CD4-positive, CD25-positive, alpha-beta regulatory T cell (primary cell): ENCODE results near the gene KHDC3L. TPM values are rescaled to one million over a fixed set of nuclear protein-coding genes. Genes with fewer than 3 reads are reported as not detected.

ENCODE experiments used
- ATAC-seq, 2 donors: fragments of 150-1000 bp; cut with Tn5 transposase; one replicate each; pipeline ENCODE4 v1.10.0; 2021; ENCODE audit warnings: low read depth in 2 of 2, moderate number of reproducible peaks in 2 of 2, moderate library complexity in 1 of 2
- DNase-seq, 3 donors: peaks; one replicate each; pipeline versions ENCODE4 v3.0.0 to v3.0.0-alpha.2; 2012 to 2022; ENCODE audit warnings: mixed read lengths in 1 of 3
- H3K27ac ChIP-seq: one replicate; pipeline ENCODE4 v1.7.0; 2013; ENCODE audit warnings: mild to moderate bottlenecking, low read length; ENCODE audit not compliant: insufficient read depth, poor library complexity, severe bottlenecking
- H3K27me3 ChIP-seq: one replicate; pipeline ENCODE4 v1.7.0; 2013; ENCODE audit warnings: low read length; ENCODE audit not compliant: control insufficient read depth, insufficient read depth
- H3K36me3 ChIP-seq: one replicate; pipeline ENCODE4 v1.7.0; 2013; ENCODE audit warnings: mild to moderate bottlenecking, low read length, moderate library complexity; ENCODE audit not compliant: control insufficient read depth, insufficient read depth
- H3K4me1 ChIP-seq: 2 replicates; pipeline ENCODE4 v1.7.0; 2013; ENCODE audit warnings: mild to moderate bottlenecking, low read length; ENCODE audit not compliant: insufficient read depth, control insufficient read depth, poor library complexity, severe bottlenecking
- H3K4me3 ChIP-seq: one replicate; pipeline ENCODE4 v1.7.0; 2013; ENCODE audit warnings: low read depth, mild to moderate bottlenecking, low read length, moderate library complexity
- H3K9me3 ChIP-seq, 2 experiments: 1 replicate in 1 of 2; 2 replicates in 1 of 2; pipeline ENCODE4 v1.7.0; 2013; ENCODE audit warnings: low read length in 2 of 2, mild to moderate bottlenecking in 1 of 2, moderate library complexity in 1 of 2; ENCODE audit not compliant: control insufficient read depth in 2 of 2
- H3K27ac Mint-ChIP-seq, 3 donors: one replicate each; pipeline ENCODE4 v1.8.0; 2020 to 2022; ENCODE audit warnings: mild to moderate bottlenecking in 3 of 3, mixed read lengths in 3 of 3, moderate library complexity in 2 of 3
- H3K27me3 Mint-ChIP-seq: one replicate; pipeline ENCODE4 v1.8.0; 2022; ENCODE audit warnings: mild to moderate bottlenecking, mixed read lengths
- H3K36me3 Mint-ChIP-seq: one replicate; pipeline ENCODE4 v1.8.0; 2020; ENCODE audit warnings: mixed read lengths
- H3K4me1 Mint-ChIP-seq, 4 donors: one replicate each; pipeline ENCODE4 v1.8.0; 2020 to 2022; ENCODE audit warnings: mixed read lengths in 4 of 4, mild to moderate bottlenecking in 1 of 4
- H3K4me3 Mint-ChIP-seq, 4 donors: one replicate each; pipeline ENCODE4 v1.8.0; 2020 to 2022; ENCODE audit warnings: mild to moderate bottlenecking in 4 of 4, mixed read lengths in 4 of 4, moderate library complexity in 3 of 4
- H3K9me3 Mint-ChIP-seq, 7 donors: one replicate each; pipeline ENCODE4 v1.8.0; 2020 to 2022; ENCODE audit warnings: mixed read lengths in 7 of 7, mild to moderate bottlenecking in 3 of 7, moderate library complexity in 2 of 7
- polyA plus RNA-seq, 4 donors: library from polyadenylated mRNA; unstranded; fragments of 300-500 nt; fragmentation: Illumina TruSeq; gene quantifications; one replicate each; pipeline ENCODE4 v1.2.3, GENCODE V29; 2021
- total RNA-seq: library from RNA; stranded (reverse); gene quantifications from one replicate; pipeline ENCODE4 v1.2.3, GENCODE V29; 2022

The KHDC3L gene, protein sequence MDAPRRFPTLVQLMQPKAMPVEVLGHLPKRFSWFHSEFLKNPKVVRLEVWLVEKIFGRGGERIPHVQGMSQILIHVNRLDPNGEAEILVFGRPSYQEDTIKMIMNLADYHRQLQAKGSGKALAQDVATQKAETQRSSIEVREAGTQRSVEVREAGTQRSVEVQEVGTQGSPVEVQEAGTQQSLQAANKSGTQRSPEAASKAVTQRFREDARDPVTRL
- total RNA-seq (not detected), polyA plus RNA-seq (not detected)

- no peak within 1 kb of the TSS for H3K27ac Mint-ChIP-seq
- no peak for ATAC-seq
- H3K36me3 Mint-ChIP-seq = no peaks in the 10 kb centered on the region
Measured at GRCh38 chr6:73362358-73362757, at the start of gene KHDC3L. KHDC3L (plus strand) TSS chr6:73362658; CDS start chr6:73362730, 72 bp downstream.

DNA sequence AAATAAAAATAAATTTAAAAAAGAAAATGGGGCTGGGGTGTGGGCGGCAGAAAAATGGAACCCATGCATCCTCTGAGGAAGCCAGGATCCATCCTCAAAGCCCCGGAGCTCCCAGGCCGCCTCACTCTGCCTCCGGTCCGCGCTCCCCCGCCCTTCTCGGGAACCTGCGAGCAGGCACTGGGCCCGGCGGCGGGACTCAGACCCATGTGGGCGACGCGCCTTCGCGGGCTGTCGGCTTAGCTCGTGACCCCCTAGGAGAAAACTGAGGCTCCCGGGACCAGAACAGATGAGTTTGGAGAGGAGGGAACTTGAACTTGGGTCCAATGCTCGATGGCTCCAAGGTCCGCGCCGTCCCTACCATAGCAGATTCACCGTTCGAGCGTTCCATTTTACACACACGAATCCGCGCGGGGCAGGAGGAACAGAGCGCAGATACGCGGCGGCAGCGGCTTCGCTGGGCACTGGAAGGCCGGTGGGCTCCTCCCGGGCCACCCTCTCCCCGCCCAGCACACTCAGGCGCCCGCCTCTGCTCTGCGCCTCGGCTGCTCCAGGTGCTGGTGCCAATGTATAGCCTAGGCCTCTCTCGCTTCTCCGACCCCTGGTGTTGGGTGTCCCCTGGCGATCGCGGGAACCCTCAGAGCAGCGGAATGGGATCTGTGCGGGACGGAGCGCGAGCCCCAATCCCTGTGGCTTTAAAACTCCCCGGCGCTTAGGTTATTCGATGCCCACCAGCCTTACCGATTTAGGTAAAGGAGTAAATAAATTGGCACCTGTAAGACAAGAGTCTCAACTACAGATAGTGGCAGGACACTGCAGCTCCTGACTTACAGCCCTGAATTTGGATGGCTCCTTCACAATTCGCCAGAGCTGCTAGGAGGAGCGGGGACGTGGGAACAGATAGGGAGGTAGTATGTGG lies 47.6 kb upstream of the KHDC3L start:
- H3K27ac ChIP-seq = no peak overlapping the region
- H3K27me3 Mint-ChIP-seq = peaks cover 75% of the 10 kb centered on the region
- peaks cover 0 to 16% (median 3%) of the 10 kb centered on the region in 7 donors for H3K9me3 Mint-ChIP-seq
- no peaks in the 10 kb centered on the region for H3K36me3 ChIP-seq
- no peak for DNase-seq
- H3K27ac Mint-ChIP-seq = no peak overlapping the region
- H3K4me1 Mint-ChIP-seq = peaks cover 5 to 16% (median 9%) of the 10 kb centered on the region in 4 donors
- no peak overlapping the region for H3K4me3 Mint-ChIP-seq
- H3K9me3 ChIP-seq = peaks cover 0 to 9% of the 10 kb centered on the region in 2 experiments
- no peak for ATAC-seq
- peaks cover 21% of the 10 kb centered on the region for H3K27me3 ChIP-seq
- H3K4me1 ChIP-seq = peaks cover 6% of the 10 kb centered on the region
- H3K4me3 ChIP-seq = no peak overlapping the region
- no peaks in the 10 kb centered on the region for H3K36me3 Mint-ChIP-seq

More at GRCh38 chr6:73362358-73362757, at the start of gene KHDC3L:
- H3K4me3 ChIP-seq = no peak within 1 kb of the TSS
- no peaks in the 10 kb centered on the region for H3K4me1 Mint-ChIP-seq
- H3K27me3 Mint-ChIP-seq = peaks cover 16% of the 10 kb centered on the region
- H3K4me1 ChIP-seq = no peaks in the 10 kb centered on the region
- no peak for DNase-seq
- no peaks in the 10 kb centered on the region for H3K27me3 ChIP-seq
- no peaks in the 10 kb centered on the region for H3K36me3 ChIP-seq
- H3K27ac ChIP-seq = no peak within 1 kb of the TSS
- no peaks in the 10 kb centered on the region for H3K9me3 ChIP-seq
- no peaks in the 10 kb centered on the region for H3K9me3 Mint-ChIP-seq
- no peak within 1 kb of the TSS for H3K4me3 Mint-ChIP-seq

GRCh38 chr6:73323323-73323722 lies 39.1 kb upstream of the KHDC3L start:
- Mint-ChIP-seq H3K36me3 (no peaks in the 10 kb centered on the region), H3K4me3 (no peak overlapping the region), H3K4me1 (peaks cover 0 to 5% (median 1%) of the 10 kb centered on the region in 4 donors), H3K27me3 (peaks cover 24% of the 10 kb centered on the region), H3K27ac (no peak overlapping the region), H3K9me3 (peaks cover 0 to 6% (median 0%) of the 10 kb centered on the region in 7 donors)
- peaks cover 0 to 2% of the 10 kb centered on the region in 2 experiments for H3K9me3 ChIP-seq
- H3K4me1 ChIP-seq = no peaks in the 10 kb centered on the region
- H3K27me3 ChIP-seq = no peaks in the 10 kb centered on the region
- H3K27ac ChIP-seq = no peak overlapping the region
- no peak overlapping the region for H3K4me3 ChIP-seq
- no peak for DNase-seq
- ATAC-seq = no peak
- no peaks in the 10 kb centered on the region for H3K36me3 ChIP-seq

GRCh38 chr6:73325656-73326055 lies 36.8 kb upstream of the KHDC3L start:
- ATAC-seq = no peak
- H3K9me3 Mint-ChIP-seq = no peaks in the 10 kb centered on the region
- H3K27ac ChIP-seq = no peak overlapping the region
- no peaks in the 10 kb centered on the region for H3K9me3 ChIP-seq
- peaks cover 0 to 5% (median 1%) of the 10 kb centered on the region in 4 donors for H3K4me1 Mint-ChIP-seq
- H3K4me3 Mint-ChIP-seq = no peak overlapping the region
- H3K36me3 Mint-ChIP-seq = no peaks in the 10 kb centered on the region
- DNase-seq = no peak
- H3K27me3 Mint-ChIP-seq = peaks cover 27% of the 10 kb centered on the region
- no peaks in the 10 kb centered on the region for H3K36me3 ChIP-seq
- H3K4me1 ChIP-seq = no peaks in the 10 kb centered on the region
- no peak overlapping the region for H3K4me3 ChIP-seq
- no peak overlapping the region for H3K27ac Mint-ChIP-seq
- peaks cover 6% of the 10 kb centered on the region for H3K27me3 ChIP-seq

- Histone ChIP-seq H3K27me3 (peaks cover 13% of the 10 kb centered on the region), H3K36me3 (no peaks in the 10 kb centered on the region), H3K4me3 (no peak overlapping the region), H3K4me1 (no peaks in the 10 kb centered on the region), H3K9me3 (no peaks in the 10 kb centered on the region), H3K27ac (no peak overlapping the region)
- DNase-seq (no peak), ATAC-seq (no peak)
- H3K36me3 Mint-ChIP-seq = no peaks in the 10 kb centered on the region
- peaks cover 23% of the 10 kb centered on the region for H3K27me3 Mint-ChIP-seq
- peaks cover 0 to 5% (median 1%) of the 10 kb centered on the region in 4 donors for H3K4me1 Mint-ChIP-seq
- H3K27ac Mint-ChIP-seq = no peak overlapping the region
- no peak overlapping the region for H3K4me3 Mint-ChIP-seq
- H3K9me3 Mint-ChIP-seq = no peaks in the 10 kb centered on the region
Measured at GRCh38 chr6:73328790-73329189, 33.7 kb upstream of the KHDC3L start.

DNA sequence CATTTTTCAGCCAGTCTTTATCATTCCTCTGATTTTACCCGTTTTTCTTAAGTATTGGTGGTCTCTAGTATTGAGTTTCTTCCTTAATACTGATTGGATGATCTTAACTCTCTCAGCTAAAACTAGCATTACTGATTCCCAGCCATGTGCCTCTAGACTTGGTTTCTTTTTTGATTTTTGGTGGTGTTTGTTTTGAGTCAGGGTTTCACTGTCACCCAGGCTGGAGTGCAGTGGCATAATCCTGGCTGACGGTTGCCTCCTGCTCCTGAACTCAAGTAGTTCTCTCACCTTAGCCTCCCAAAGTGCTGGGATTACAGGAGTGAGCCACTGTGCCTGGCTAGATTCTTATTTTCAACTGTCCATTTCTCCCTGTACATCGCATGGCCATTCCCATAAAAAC lies 33.3 kb upstream of the KHDC3L start:
- Histone ChIP-seq H3K27me3 (peaks cover 13% of the 10 kb centered on the region), H3K4me1 (no peaks in the 10 kb centered on the region), H3K27ac (no peak overlapping the region), H3K4me3 (no peak overlapping the region), H3K9me3 (no peaks in the 10 kb centered on the region), H3K36me3 (no peaks in the 10 kb centered on the region)
- ATAC-seq (no peak), DNase-seq (peak in 1 of 3 donors; percentile 9)
- no peaks in the 10 kb centered on the region for H3K36me3 Mint-ChIP-seq
- no peak overlapping the region for H3K27ac Mint-ChIP-seq
- H3K4me3 Mint-ChIP-seq = no peak overlapping the region
- H3K27me3 Mint-ChIP-seq = peaks cover 23% of the 10 kb centered on the region
- H3K9me3 Mint-ChIP-seq = no peaks in the 10 kb centered on the region
- peaks cover 0 to 5% (median 1%) of the 10 kb centered on the region in 4 donors for H3K4me1 Mint-ChIP-seq

GRCh38 chr6:73339340-73339739 lies 23.1 kb upstream of the KHDC3L start:
- Histone ChIP-seq H3K4me1 (no peaks in the 10 kb centered on the region), H3K4me3 (no peak overlapping the region), H3K9me3 (no peaks in the 10 kb centered on the region), H3K27ac (no peak overlapping the region), H3K36me3 (no peaks in the 10 kb centered on the region), H3K27me3 (no peaks in the 10 kb centered on the region)
- Mint-ChIP-seq H3K9me3 (no peaks in the 10 kb centered on the region), H3K4me1 (no peaks in the 10 kb centered on the region), H3K27me3 (peaks cover 23% of the 10 kb centered on the region), H3K36me3 (no peaks in the 10 kb centered on the region), H3K4me3 (no peak overlapping the region), H3K27ac (no peak overlapping the region)
- DNase-seq (no peak), ATAC-seq (no peak)
